Measurements from ENCODE around the gene VGF.
"Not testable (repeated sequence)": the region's sequence is repeated elsewhere in the genome, so short reads cannot be mapped to it uniquely, and the experiment has no call there.

The VGF gene

GRCh38 chr7:101119876-101120275 is 45.5 kb downstream of the VGF start:
- no peak for DNase-seq
- CTCF ChIA-PET, result no interaction called here
- Mint-ChIP-seq H3K4me3 (no peak overlapping the region), H3K4me1 (peaks cover 27% of the 10 kb centered on the region), H3K27me3 (peaks cover 73% of the 10 kb centered on the region), H3K9me3 (no peaks in the 10 kb centered on the region), H3K27ac (no peak overlapping the region), H3K36me3 (no peaks in the 10 kb centered on the region)

GRCh38 chr7:101118856-101119255 is 46.5 kb downstream of the VGF start:
- H3K4me3 Mint-ChIP-seq, result no peak overlapping the region
- no peak overlapping the region for H3K27ac Mint-ChIP-seq
- no peaks in the 10 kb centered on the region for H3K36me3 Mint-ChIP-seq
- CTCF ChIA-PET, result no interaction called here
- H3K4me1 Mint-ChIP-seq, result peaks cover 20% of the 10 kb centered on the region
- H3K27me3 Mint-ChIP-seq, result peaks cover 62% of the 10 kb centered on the region
- DNase-seq, result no peak
- no peaks in the 10 kb centered on the region for H3K9me3 Mint-ChIP-seq

GRCh38 chr7:101116898-101117297 is 48.5 kb downstream of the VGF start:
- peaks cover 3% of the 10 kb centered on the region for H3K4me1 Mint-ChIP-seq

DNA sequence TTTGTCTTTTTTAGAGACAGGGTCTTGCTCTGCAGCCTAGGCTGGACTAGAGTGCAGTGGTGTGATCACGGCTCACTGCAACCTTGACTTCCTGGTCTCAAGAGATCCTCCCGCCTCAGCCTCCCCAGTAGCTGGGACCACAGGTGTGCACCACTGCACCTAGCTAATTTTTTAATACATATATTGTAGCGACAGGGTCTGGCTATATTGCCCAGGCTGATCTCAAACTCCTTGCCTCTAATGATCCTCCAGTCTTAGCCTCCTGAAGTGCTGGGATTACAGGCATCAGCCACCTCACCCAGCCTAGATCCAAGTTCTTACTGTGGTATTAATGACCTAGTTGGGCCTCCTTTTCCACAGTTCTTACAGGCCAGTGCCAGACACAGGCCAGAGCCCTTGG is 50.2 kb downstream of the VGF start:
- H3K27me3 Mint-ChIP-seq, result peaks cover 44% of the 10 kb centered on the region
- H3K4me3 Mint-ChIP-seq, result no peak overlapping the region
- H3K27ac Mint-ChIP-seq, result no peak overlapping the region
- no peaks in the 10 kb centered on the region for H3K36me3 Mint-ChIP-seq
- CTCF ChIA-PET, result no interaction called here
- H3K4me1 Mint-ChIP-seq, result no peaks in the 10 kb centered on the region
- H3K9me3 Mint-ChIP-seq, result no peaks in the 10 kb centered on the region
- no peak for DNase-seq

More at GRCh38 chr7:101116898-101117297, 48.5 kb downstream of the VGF start:
- Mint-ChIP-seq H3K27ac (no peak overlapping the region), H3K9me3 (no peaks in the 10 kb centered on the region), H3K36me3 (no peaks in the 10 kb centered on the region), H3K27me3 (peaks cover 54% of the 10 kb centered on the region), H3K4me3 (no peak overlapping the region)
- no peak for DNase-seq
- CTCF ChIA-PET, result no interaction called here

GRCh38 chr7:101114492-101114891 is 50.9 kb downstream of the VGF start:
- H3K4me1 Mint-ChIP-seq, result no peaks in the 10 kb centered on the region
- DNase-seq, result no peak
- H3K36me3 Mint-ChIP-seq, result no peaks in the 10 kb centered on the region
- CTCF ChIA-PET, result no interaction called here
- no peaks in the 10 kb centered on the region for H3K9me3 Mint-ChIP-seq
- H3K27ac Mint-ChIP-seq, result no peak overlapping the region
- peaks cover 41% of the 10 kb centered on the region for H3K27me3 Mint-ChIP-seq
- H3K4me3 Mint-ChIP-seq, result no peak overlapping the region

DNA sequence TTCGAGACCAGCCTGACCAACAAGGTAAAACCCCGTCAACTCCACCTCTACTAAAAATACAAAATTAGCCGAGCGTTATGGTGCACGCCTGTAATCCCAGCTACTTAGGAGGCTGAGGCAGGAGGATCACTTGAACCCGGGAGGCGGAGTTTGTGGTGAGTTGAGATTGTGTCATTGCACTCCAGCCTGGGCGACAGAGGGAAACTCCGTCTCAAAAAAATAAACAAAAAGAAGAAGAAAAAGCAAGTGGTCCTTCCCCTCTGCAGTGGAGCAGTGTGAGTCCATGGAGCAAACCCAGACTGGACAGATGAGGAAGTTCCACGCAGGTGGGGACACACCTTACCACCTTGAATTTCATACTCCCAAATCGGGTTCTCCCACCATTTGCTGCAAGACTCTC is 51.5 kb downstream of the VGF start:
- Mint-ChIP-seq H3K4me3 (no peak overlapping the region), H3K36me3 (no peaks in the 10 kb centered on the region), H3K9me3 (no peaks in the 10 kb centered on the region), H3K27ac (no peak overlapping the region), H3K27me3 (peaks cover 42% of the 10 kb centered on the region), H3K4me1 (no peaks in the 10 kb centered on the region)
- no peak for DNase-seq
- CTCF ChIA-PET, result no interaction called here

- H3K27ac Mint-ChIP-seq, CTCF ChIA-PET, H3K9me3 Mint-ChIP-seq, H3K4me3 Mint-ChIP-seq, H3K36me3 Mint-ChIP-seq, H3K4me1 Mint-ChIP-seq, DNase-seq: not testable (repeated sequence)
- H3K27me3 Mint-ChIP-seq, result peaks cover 49% of the 10 kb centered on the region
Measured at GRCh38 chr7:101113140-101113539, 52.2 kb downstream of the VGF start.
